Hematopoietic multipotent progenitor cell treated with erythropoietin and hydrocortisone succinate and interleukin-3 and kit ligand, for 6 days (in vitro differentiated cells): ENCODE results near the gene CDY1.
"Not testable (repeated sequence)": the region's sequence is repeated elsewhere in the genome, so short reads cannot be mapped to it uniquely, and the experiment has no call there.

Experiments
- DNase-seq: peaks from one replicate; pipeline ENCODE4 v3.0.0-alpha.2; 2015

The CDY1 gene

DNA sequence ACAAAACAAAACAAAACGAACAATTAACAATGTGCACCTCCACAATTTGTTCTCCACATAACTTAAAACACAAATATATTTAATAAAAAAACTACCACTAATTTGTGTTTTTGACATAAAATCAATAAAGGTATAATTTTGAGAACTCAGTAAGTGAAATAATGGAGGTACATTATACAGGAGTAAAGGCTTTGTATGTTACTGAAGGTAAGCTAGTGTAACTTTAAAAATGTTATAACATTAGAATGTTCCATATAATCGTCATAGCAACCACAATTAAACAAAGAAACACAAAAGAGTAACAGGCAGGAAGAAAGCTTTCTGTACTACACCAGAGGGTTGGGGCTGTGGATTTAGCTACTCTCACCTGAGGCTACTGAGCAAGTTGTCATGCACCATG is at the start of gene CDY1:
TSS of gene CDY1 (plus strand) at position 301 of the 400 bp plus-strand sequence. CDS start 326 bp downstream, outside the sequence.
- DNase-seq: not testable (repeated sequence)

- not testable (repeated sequence) for DNase-seq
Measured at GRCh38 chrY:25593336-25593735, 28.6 kb upstream of the CDY1 start.

DNA sequence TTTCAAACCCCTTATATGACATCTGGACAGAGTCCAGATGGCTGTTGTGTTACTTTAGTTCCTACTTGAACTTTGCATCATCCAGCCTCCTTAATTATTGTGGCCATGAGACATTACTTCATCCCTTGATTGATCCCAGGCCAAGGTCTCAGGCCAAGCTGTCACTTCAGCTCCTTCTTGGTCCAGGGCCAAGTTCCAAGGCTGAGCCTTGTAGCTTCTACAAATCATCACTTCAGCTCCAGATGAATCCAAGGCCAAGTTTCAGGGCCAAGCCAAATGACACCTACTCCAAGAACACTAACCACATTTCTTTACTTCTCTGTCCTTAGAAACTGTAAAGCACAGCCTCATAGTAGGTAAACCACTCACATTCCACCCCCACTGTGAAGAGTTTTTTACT is 1.7 kb upstream of the CDY1 start:
- DNase-seq: not testable (repeated sequence)

DNA sequence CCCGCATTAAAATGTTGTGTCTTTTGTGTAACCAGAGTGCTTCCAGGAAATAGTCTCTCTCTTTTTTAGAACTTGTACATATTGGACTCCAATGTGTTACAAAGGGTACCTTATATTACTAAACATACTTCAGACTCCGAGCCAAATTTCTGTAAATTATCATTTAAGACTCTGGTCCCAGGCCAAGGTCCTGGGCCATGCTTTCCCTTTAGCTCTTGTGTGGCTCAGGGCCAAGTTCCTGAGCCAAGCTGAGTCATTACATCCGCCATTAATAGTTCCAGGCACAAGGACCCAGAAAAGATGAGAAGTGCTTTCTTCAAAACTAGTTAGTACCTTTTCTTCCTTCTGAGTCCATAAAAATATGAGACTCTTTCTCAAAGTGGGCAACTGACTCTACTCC is 4.6 kb downstream of the CDY1 start:
- DNase-seq: not testable (repeated sequence)

DNA sequence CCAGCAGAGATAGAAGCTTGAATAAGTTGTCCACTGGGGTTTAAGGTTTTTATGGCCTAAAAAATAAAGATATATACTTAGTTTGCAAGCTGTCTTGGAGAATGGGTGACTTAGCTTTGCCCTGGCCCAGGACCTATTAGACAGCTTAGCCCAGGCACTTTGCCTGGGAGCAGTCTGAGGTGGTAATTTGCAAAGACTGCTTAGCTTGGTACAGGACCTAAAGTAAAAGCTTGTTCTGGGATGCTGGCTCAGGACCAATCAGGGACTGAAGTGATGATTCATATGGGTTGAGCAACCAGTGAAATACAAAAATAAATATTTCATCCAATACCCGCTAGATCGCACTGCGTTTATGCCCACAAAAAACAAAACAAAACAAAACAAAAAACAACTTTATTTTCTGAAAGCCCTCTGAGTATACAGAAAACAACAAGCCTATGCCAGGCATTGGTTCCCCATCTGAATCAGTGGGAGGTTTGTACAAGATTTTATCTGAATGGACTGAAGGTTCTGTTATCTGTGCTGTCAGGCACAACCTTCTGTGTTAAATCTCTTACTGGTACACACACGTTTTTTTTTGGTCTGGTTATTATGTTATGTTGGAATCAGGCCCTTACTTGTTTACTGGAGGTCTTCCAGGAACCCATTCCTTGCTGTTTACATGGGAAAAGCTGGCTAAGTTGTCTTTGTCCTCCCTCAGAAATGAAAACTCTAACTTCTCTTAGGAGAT is 8.6 kb downstream of the CDY1 start:
- DNase-seq: not testable (repeated sequence)

GRCh38 chrY:25639852-25640251 is 17.9 kb downstream of the CDY1 start:
- not testable (repeated sequence) for DNase-seq

DNA sequence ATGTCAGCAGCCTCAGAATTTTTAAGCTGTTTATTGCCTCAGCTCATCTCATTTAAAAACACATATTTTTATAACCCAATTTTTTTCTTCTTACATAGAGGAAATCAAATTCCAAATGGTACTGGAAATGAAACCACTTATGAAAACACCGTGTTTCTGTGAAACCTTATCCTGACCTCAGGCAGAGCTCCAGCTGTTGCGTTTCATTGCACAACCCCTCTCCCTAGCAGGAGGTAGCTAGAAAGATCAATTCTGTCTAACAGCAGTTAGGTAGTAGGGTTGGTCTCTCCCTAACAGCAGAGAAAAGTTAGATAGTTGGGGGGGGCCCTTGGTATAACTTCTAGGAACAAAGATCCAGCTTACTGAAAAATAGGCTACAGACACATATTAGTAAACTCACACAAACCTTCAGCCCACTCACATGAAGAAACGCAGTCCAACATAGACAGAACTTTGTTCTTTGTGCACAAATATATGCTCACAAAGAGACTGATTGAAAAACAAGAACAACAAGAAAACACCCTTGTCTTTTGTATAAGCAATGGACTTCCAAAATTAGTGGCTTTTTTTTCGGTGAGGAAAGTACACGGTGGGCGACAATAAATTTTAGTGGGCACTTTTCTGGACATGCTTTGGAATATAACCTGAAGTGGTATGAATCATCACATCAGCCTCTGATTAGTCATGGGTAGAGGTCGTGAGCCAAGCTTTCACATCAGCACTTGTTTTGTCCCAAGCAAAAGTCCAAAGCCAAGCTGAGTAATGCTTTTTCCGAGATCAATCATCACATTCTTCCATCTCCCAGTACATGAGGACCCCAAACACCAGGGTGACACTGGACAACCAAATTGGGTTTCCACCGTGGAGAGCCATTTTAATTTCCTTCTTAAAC is 21.4 kb downstream of the CDY1 start:
- DNase-seq: not testable (repeated sequence)
